Lung microvascular endothelial cell (primary cell): ENCODE results near the gene KLF2. TPM values are rescaled to one million over a fixed set of nuclear protein-coding genes. Genes with fewer than 3 reads are reported as not detected.

Experiments
- DNase-seq, 2 donors: peaks; one replicate each; pipeline versions ENCODE4 v3.0.0 to v3.0.0-alpha.2; 2010; ENCODE audit warnings: low read depth in 2 of 2
- total RNA-seq: library from RNA; depleted of rRNA; stranded (reverse); fragments of >200 nt; gene quantifications from 2 replicates; pipeline ENCODE4 v1.2.1, GENCODE V29; 2014

The KLF2 gene
- total RNA-seq, 1 donor from 2014 or later, result 10.1 TPM

DNA sequence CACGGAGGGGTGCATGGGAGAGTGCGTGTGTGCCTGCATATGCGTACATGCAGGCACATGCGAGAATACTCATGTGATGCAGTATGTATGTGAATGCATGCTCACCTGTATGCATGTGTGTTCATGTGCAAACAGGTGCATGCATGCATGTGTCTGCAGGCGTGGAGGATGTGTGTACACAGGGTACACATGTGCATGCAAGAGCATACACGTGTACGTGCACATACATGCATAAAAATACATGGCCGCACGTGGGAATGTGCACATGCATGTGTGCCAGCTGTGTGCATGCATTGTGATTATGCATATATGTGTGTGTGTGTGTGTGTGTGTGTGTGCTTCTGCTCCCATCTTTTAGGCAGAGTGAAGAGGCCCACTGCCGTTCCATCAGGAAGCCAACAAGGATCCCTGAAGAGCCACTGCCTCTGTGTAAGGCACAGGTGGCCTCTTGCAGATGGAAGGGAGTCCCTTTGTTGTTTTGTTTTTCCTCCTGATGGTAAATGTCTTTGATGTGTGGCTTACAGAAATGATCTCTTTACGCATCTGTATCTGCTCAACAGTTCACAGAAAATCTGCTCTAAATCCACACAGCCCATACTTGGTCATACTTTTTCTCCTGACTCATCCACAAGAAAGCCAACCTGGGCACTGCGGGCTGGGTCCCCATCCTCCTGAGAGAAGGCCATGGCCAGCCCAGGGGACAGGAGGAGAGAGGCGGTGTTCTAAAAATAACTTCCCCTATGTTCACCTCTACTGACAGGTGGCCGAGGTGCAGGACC is 50.7 kb downstream of the KLF2 start:
- DNase-seq, result no peak

DNA sequence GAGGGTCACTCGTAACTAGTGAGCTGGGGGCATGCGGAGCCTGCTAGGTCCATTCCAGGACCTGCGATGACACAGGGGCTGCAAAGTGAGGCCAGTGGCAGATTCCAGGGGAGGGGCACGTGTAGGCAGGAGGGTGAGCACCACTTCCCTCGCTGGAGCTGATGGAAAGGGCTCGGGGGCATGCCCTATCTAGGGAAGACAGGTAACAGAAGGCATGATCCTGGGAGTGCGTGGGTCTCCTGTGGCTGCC is 51.2 kb downstream of the KLF2 start:
- no peak for DNase-seq

DNA sequence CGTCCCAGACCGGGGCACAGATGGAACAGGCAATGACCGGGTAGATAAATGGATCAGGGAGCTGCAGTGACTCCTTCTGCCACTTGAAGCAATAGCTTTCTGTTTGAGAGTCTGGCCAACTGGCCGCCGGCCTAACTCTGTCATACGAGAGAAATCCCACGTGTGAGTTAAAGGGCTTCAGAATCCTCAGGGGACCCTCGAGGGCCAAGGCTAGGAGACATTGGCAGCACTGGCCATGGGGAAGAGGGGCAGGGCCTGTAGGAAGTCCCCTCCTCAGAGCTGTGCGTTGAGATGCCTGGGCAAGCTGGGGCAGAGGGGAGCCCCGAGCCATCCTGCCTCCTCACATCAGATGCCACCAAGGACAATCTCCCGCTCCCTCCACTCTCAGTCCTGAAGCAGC is 51.6 kb downstream of the KLF2 start:
- no peak for DNase-seq

DNA sequence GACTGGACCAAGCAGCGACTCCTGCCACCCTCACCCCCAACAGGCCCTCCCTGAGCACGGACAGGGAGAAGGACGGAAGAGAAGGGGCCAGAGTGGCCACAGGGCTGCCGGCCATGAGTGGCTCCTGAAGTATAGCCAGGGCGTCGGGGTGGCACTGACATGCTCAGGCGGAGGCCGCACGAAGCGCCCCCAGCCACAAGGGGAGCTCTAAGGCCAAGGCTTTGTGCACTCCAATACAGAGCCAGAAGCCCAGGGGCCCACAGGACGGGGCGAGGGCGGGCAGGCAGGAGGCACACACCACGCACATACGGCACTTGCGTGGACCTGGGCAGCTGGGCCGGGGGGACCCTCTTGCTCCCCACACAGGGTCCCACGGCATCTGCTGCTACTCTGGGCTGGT is 52.0 kb downstream of the KLF2 start:
- DNase-seq, result peak in 1 of 2 donors; percentile 31

DNA sequence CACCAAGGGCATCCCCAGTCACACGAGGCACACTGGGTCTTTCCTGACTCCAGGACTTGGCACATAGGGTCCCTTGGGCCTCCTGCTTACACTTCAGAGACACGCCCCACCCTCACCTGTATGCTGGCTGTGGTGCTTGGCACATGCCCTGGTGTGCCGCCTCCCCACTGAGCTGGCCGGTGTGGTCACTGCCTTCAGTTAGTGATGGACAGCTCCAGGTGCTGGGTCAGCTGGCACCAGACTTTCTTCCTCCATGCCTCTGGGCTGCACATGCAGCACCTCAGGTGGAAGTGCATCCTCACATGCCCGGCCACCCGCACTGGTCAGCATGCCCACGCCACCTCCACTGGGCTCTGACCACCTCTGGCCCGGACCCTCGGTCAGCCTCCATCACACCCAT is 52.9 kb downstream of the KLF2 start:
- DNase-seq, result no peak

Other genes starting within 250 kb of the KLF2 start
- 301 and 363 TPM in 2 replicates for gene TPM4, start 248.3 kb upstream of the KLF2 start, total RNA-seq
- gene RAB8A, start 212.9 kb upstream of the KLF2 start, total RNA-seq, result 79.8 and 114 TPM in 2 replicates
- not detected in 2 replicates for gene HSH2D, start 181.1 kb upstream of the KLF2 start, total RNA-seq
- not detected in 2 replicates for gene CIB3, start 151.3 kb upstream of the KLF2 start, total RNA-seq
- gene FAM32A, start 139.4 kb upstream of the KLF2 start, total RNA-seq, result 100 and 119 TPM in 2 replicates
- 47.7 and 59.3 TPM in 2 replicates for gene AP1M1, start 126.9 kb upstream of the KLF2 start, total RNA-seq
- gene EPS15L1, start 147.1 kb downstream of the KLF2 start, total RNA-seq, result 5.9 and 6.7 TPM in 2 replicates
- gene CALR3, start 171.3 kb downstream of the KLF2 start, total RNA-seq, result not detected in 2 replicates
- gene C19orf44, start 171.6 kb downstream of the KLF2 start, total RNA-seq, result 1.1 and 1.4 TPM in 2 replicates
- gene CHERP, start 217.6 kb downstream of the KLF2 start, total RNA-seq, result 3.3 and 5.6 TPM in 2 replicates
- gene SLC35E1, start 247.6 kb downstream of the KLF2 start, total RNA-seq, result 14.4 and 24.8 TPM in 2 replicates